Measurements from ENCODE around the gene PROZ.

DNA sequence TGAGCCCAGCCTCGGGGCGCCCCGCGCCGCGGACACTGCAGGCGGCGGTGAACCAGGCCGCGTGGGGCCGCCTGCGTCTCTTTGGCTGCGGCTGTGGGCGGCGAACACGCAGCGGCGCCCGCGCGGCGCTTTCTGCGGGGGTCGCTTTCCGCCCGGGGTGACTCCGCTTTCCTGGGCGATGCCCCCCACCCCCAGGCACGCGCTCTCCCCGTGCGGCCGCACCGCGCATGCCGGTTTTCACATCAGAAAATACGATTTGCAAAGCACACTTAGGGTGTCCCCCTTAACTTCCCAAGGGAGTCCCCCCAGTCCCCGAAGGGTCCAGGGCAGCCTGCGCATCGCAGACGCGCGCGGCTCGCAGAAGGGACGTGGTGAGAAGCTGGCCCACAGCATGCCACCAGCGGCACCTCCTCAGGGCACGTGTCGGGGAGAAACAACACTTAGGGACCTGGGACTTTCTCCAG is 47.6 kb upstream of the PROZ start:
- TF ChIP-seq POLR2A (IDR thresholded peaks at IDR 0.05; ENCODE audit: low read depth, low read length), result no peak
- TF ChIP-seq POLR2AphosphoS5 (IDR thresholded peaks at IDR 0.05; ENCODE audit: low read depth, low read length), result no peak
- no peak for TF ChIP-seq TAF1 (IDR thresholded peaks at IDR 0.05; ENCODE audit: low read depth, low read length)
- TF ChIP-seq SPI1 (IDR thresholded peaks at IDR 0.05; ENCODE audit: low read depth, low read length), result no peak

All from GM12891 (cell line).